GM12891 (cell line): Measurements from ENCODE around the gene CMSS1.

ENCODE experiments used
- POLR2A ChIP-seq: IDR thresholded peaks from 2 replicates; pipeline ENCODE4 v1.6.1; 2011; ENCODE audit warnings: low read depth, low read length, control low read depth
- POLR2AphosphoS5 ChIP-seq: IDR thresholded peaks from 2 replicates; pipeline ENCODE4 v1.6.1; 2011; ENCODE audit warnings: low read depth, low read length, control low read depth
- POU2F2 ChIP-seq: IDR thresholded peaks from 2 replicates; pipeline ENCODE4 v1.6.1; 2011; ENCODE audit warnings: low read depth, mild to moderate bottlenecking, control low read depth, low read length, moderate library complexity
- SPI1 ChIP-seq: IDR thresholded peaks from 2 replicates; pipeline ENCODE4 v1.6.1; 2011; ENCODE audit warnings: low read depth, low read length, control low read depth
- TAF1 ChIP-seq: IDR thresholded peaks from 2 replicates; pipeline ENCODE4 v1.6.1; 2011; ENCODE audit warnings: low read depth, low read length, control low read depth

- no peak for TF ChIP-seq POLR2A
- TF ChIP-seq POLR2AphosphoS5: no peak
- no peak for TF ChIP-seq POU2F2
- no peak for TF ChIP-seq TAF1
- TF ChIP-seq SPI1: no peak
Observed at GRCh38 chr3:100155590-100155989, 337.9 kb downstream of the CMSS1 start.
